IPS-15b (cell line): ENCODE measurements around the gene SPSB1.

Experiments used
- H3K27me3 ChIP-seq: one replicate; pipeline ENCODE4 v1.6.1; 2013; ENCODE audit warnings: low read length; ENCODE audit not compliant: control insufficient read depth, insufficient read depth
- H3K36me3 ChIP-seq: one replicate; pipeline ENCODE4 v1.6.1; 2013; ENCODE audit warnings: low read length; ENCODE audit not compliant: control insufficient read depth, insufficient read depth
- H3K4me1 ChIP-seq: one replicate; pipeline ENCODE4 v1.6.1; 2013; ENCODE audit warnings: mild to moderate bottlenecking, low read length; ENCODE audit not compliant: control insufficient read depth, insufficient read depth
- H3K4me3 ChIP-seq: one replicate; pipeline ENCODE4 v1.5.1; 2013; ENCODE audit warnings: low read depth, low read length
- H3K9ac ChIP-seq: one replicate; pipeline ENCODE4 v1.6.1; 2013; ENCODE audit warnings: low read depth, mild to moderate bottlenecking, low read length
- H3K9me3 ChIP-seq: one replicate; pipeline ENCODE4 v1.6.1; 2013; ENCODE audit warnings: mild to moderate bottlenecking, low read length; ENCODE audit not compliant: control insufficient read depth, insufficient read depth

Gene SPSB1

GRCh38 chr1:9371391-9371935 is 78.8 kb downstream of the SPSB1 start:
- Histone ChIP-seq H3K27me3 (no peaks in the 10 kb centered on the region), H3K9me3 (no peaks in the 10 kb centered on the region), H3K4me1 (no peaks in the 10 kb centered on the region), H3K9ac (no peak overlapping the region), H3K36me3 (no peaks in the 10 kb centered on the region), H3K4me3 (no peak overlapping the region)

DNA sequence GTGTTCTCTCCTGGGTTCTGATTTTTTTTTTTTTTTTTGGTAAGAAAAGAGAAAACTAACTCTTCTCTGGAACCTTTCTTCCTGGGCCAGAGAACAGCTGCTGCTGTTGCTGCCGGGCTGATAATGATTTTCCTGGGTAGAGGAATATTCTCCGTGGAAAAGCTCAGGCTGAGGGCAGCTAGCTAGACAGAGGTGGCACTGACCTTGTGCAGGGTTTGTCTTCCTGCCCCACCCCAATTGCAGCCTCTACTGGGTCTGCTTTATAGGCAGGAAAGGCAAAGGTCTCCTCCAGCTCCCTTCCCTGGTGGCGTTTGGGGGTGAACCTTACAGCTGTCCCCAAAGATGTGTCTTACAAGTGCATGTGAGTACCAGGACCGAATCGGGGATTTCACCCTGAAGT is 79.3 kb downstream of the SPSB1 start:
- Histone ChIP-seq H3K9me3 (no peaks in the 10 kb centered on the region), H3K4me3 (no peak overlapping the region)

DNA sequence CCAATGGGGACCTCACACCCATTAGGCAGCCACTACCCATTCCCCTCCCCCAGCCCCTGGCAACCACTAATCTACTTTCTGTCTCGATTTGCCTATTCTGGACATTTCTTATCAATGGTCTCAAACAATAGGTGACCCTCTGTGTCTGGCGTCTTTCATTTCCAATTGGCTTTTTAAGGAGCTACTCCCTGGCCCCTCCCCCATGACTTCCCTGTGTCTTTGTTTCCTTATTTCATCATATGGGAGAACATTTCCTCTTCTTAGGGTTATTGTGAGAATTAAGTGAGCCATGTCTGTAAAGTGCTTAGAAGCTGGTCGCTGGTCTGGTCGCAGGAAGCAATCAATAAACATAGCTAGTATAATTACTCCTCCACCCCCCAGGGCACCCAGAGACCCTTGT is 80.9 kb downstream of the SPSB1 start:
- Histone ChIP-seq H3K4me3 (no peak overlapping the region), H3K9ac (no peak overlapping the region)

More for the DNA sequence above, 79.3 kb downstream of the SPSB1 start:
- no peaks in the 10 kb centered on the region for H3K4me1 ChIP-seq
- no peak overlapping the region for H3K9ac ChIP-seq
- no peaks in the 10 kb centered on the region for H3K36me3 ChIP-seq
- no peaks in the 10 kb centered on the region for H3K27me3 ChIP-seq

DNA sequence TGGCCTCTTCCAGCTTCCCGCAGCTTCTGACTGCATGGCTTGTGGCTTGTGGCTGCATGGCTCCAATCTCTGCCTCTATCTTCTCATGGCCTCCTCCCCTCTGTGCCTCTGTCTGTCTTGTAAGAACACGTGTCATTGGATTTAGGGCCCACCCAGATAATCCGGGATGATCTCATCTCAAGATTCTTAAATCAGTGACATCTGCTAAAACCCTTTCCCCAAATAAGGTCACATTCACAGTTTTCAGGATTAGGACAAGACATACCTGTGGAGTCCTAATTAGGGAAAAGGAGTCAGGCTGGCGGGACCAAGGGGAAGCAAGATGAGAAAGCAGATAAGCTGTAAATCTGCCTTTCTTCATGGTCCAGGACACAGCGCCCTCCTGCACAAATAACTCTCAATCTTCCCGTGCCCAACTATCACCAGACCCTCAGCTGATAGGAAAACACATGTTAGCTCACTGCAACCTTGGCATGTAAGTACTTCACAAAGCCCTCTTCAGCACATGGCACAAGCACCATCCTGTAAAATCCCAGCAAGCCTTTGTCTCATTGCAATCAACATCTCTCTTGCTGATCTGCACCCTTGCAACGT is 82.2 kb downstream of the SPSB1 start:
- H3K9me3 ChIP-seq: no peaks in the 10 kb centered on the region
- H3K4me3 ChIP-seq: no peak overlapping the region
- H3K27me3 ChIP-seq: no peaks in the 10 kb centered on the region
- H3K9ac ChIP-seq: no peak overlapping the region
- H3K4me1 ChIP-seq: no peaks in the 10 kb centered on the region
- H3K36me3 ChIP-seq: no peaks in the 10 kb centered on the region

More for the DNA sequence above, 80.9 kb downstream of the SPSB1 start:
- no peaks in the 10 kb centered on the region for H3K9me3 ChIP-seq
- no peaks in the 10 kb centered on the region for H3K27me3 ChIP-seq
- H3K4me1 ChIP-seq: no peaks in the 10 kb centered on the region
- no peaks in the 10 kb centered on the region for H3K36me3 ChIP-seq

DNA sequence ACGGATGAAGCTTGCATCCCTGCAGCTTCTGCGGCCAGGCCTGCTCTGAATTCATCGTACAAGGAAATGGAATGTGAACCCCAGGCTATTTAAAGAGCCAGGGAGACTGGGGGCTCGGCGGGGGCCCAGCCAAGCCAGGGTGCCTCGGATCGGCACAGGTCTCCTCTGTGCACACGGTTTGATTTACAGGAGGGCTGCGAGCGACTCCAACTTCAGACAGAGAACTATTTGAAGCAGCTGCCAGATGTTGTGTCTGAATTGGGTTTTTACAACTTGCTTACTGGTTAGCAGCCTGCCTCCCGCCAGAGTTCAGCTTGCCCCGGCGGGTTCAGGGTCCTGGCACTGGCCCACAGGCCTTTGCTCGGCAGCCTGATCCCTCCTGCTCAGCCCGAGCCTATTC is 83.2 kb downstream of the SPSB1 start:
- H3K36me3 ChIP-seq: no peaks in the 10 kb centered on the region
- no peaks in the 10 kb centered on the region for H3K9me3 ChIP-seq
- H3K4me3 ChIP-seq: no peak overlapping the region
- no peaks in the 10 kb centered on the region for H3K27me3 ChIP-seq
- no peak overlapping the region for H3K9ac ChIP-seq
- no peaks in the 10 kb centered on the region for H3K4me1 ChIP-seq

- no peak overlapping the region for H3K9ac ChIP-seq
- H3K4me3 ChIP-seq: no peak overlapping the region
- no peaks in the 10 kb centered on the region for H3K9me3 ChIP-seq
- H3K36me3 ChIP-seq: no peaks in the 10 kb centered on the region
- H3K27me3 ChIP-seq: no peaks in the 10 kb centered on the region
- H3K4me1 ChIP-seq: no peaks in the 10 kb centered on the region
These were observed 83.7 kb downstream of the SPSB1 start for GRCh38 chr1:9376430-9376829.

- H3K36me3 ChIP-seq: no peaks in the 10 kb centered on the region
- H3K27me3 ChIP-seq: no peaks in the 10 kb centered on the region
- H3K4me3 ChIP-seq: no peak overlapping the region
- no peaks in the 10 kb centered on the region for H3K4me1 ChIP-seq
- H3K9ac ChIP-seq: no peak overlapping the region
- H3K9me3 ChIP-seq: no peaks in the 10 kb centered on the region
These were observed 84.2 kb downstream of the SPSB1 start for GRCh38 chr1:9376886-9377333.

DNA sequence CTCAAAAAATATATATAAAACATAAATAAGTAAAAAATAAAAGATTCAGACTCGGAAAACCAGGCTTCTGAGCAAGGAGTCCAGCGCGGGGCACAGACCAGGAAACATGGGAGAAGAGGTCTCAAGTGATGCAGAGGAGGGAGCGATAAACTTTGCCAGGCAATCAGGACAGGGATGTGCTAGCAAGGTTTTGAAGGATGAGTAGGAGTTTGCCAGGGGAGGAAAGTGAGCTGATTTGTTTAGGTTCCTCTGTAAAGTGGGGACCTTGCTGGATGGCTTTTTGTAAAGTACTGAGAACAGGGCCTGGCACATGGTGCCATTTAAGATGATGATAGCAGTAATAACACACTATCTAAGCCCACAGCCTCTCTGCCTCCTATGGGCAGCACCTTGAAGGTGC is 86.1 kb downstream of the SPSB1 start:
- Histone ChIP-seq H3K4me1 (no peaks in the 10 kb centered on the region), H3K9me3 (no peaks in the 10 kb centered on the region), H3K9ac (no peak overlapping the region), H3K27me3 (no peaks in the 10 kb centered on the region), H3K4me3 (no peak overlapping the region), H3K36me3 (no peaks in the 10 kb centered on the region)

DNA sequence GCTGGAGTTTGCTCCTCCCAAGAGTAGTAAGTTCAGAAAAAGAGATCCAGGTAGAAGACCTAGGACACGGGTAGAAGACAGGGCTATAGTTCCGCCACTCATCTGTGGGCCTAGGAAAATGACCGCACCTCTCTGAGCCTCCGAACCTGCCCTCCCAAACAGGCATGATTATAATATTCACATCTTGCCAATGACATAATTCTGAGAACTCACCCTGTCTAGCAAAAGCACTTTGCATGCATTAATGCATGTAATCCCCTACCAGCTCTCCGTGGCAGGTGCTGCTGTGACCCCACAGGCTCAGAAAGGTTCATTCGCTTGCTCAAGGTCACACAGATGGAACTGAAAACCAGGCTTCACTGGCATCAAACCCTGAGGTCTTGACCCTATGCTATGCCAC is 88.0 kb downstream of the SPSB1 start:
- Histone ChIP-seq H3K36me3 (no peaks in the 10 kb centered on the region), H3K4me3 (no peak overlapping the region), H3K27me3 (no peaks in the 10 kb centered on the region), H3K9ac (no peak overlapping the region), H3K9me3 (no peaks in the 10 kb centered on the region), H3K4me1 (no peaks in the 10 kb centered on the region)

DNA sequence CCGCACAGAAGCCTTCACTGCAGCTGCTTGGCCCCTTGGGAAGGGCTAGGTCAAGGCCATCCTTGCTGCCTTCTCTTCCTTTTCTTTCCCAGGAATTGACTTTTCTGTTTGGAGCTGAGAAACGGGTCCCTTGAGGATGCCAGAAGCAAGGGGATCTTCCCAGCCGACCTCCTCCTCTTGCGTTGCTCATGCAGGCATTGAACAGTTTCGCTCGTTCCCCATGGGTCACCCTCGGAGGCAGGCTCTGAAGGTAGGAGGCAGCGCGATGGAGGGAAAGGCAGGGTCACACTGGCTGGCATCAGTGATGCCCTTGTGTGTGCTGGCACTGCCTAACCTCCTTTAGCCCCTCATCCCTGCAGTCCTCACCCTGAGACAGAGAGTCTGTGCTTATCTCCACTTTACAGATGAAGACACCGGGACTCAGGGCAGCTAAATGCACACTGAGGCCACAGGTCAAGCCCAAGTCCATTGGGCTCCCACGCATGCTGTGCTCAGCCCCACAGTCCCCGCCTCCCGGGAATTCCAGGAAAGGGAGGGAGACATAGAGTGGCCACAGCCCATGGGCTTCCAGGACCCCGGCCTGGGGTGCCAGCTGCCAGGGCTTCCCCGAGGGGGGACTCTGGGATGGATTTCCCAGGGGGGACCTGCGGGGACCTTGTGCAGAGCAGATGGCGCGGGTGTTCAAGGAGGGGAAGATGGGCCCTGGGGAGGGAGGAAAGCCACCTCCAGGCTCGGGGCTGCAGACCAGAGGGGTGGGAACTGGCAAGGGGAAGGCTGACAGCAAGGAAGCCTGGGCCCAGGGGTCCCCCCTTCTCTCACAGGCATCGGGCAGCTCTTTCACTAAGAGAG is 90.2 kb downstream of the SPSB1 start:
- H3K9me3 ChIP-seq: no peaks in the 10 kb centered on the region
- no peaks in the 10 kb centered on the region for H3K4me1 ChIP-seq
- H3K4me3 ChIP-seq: no peak overlapping the region
- no peaks in the 10 kb centered on the region for H3K27me3 ChIP-seq
- H3K36me3 ChIP-seq: no peaks in the 10 kb centered on the region
- no peak overlapping the region for H3K9ac ChIP-seq

DNA sequence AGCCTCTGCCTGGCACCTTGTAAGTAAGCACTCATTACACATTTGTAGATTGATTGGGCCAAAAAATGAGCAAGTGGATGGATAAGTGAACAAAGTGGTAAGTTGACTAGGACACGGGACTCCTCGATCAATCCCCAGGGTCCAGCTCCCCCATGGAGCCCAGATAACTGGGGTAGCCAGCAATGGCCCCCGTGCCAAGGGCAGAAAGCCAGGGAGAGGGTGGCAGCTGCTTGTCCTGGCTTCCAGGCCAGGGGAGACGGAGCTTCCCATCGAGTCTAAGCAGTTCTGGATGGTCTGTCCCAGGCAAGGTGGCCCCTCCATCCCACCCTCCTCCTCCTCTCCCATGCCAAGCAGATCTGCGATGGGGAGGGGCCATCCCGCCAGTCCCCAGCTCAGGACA is 91.4 kb downstream of the SPSB1 start:
- Histone ChIP-seq H3K9me3 (no peaks in the 10 kb centered on the region), H3K4me1 (no peaks in the 10 kb centered on the region), H3K4me3 (no peak overlapping the region), H3K36me3 (no peaks in the 10 kb centered on the region), H3K9ac (no peak overlapping the region), H3K27me3 (no peaks in the 10 kb centered on the region)

DNA sequence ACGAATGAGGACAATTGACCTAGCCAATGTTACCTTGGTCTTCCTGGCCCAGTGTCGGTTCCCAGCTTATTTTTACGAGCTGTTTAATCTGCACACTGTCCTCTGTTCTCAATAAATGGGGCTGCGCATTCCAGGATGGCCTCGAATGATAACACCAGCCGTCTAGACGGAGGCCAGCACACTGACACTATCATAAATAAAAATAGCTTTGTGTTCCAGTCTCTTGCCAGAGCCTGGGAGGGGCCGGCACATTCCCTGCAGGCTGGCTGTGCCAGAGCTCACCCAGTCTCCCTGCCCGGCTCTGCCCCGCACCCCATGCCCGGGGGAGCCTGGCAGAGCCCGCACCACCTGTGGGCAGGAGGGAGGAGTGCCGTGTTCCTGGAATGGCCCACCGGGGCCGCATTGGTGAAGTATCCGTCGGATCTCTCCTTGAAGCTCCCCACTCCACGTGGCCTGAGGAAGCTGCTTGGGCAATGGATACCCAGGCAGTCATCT is 92.1 kb downstream of the SPSB1 start:
- H3K9ac ChIP-seq: no peak overlapping the region
- H3K36me3 ChIP-seq: no peaks in the 10 kb centered on the region
- H3K4me3 ChIP-seq: no peak overlapping the region
- no peaks in the 10 kb centered on the region for H3K9me3 ChIP-seq
- no peaks in the 10 kb centered on the region for H3K27me3 ChIP-seq
- no peaks in the 10 kb centered on the region for H3K4me1 ChIP-seq
